ENCODE results near the gene NEIL1. TPM values are rescaled to one million over a fixed set of nuclear protein-coding genes. Genes with fewer than 3 reads are reported as not detected.

Gene NEIL1
- total and polyA plus RNA-seq, 2 donors (not counting 1 experiment from before 2014, with no cell fraction given) = 103 to 251 TPM

- Mint-ChIP-seq H3K4me3 (no peak overlapping the region), H3K27me3 (no peaks in the 10 kb centered on the region), H3K27ac (no peak overlapping the region), H3K9me3 (ENCODE audit: insufficient read depth) (no peaks in the 10 kb centered on the region), H3K4me1 (no peaks in the 10 kb centered on the region)
- no peak for TF ChIP-seq EZH2 (IDR thresholded peaks at IDR 0.05; ENCODE audit: borderline replicate concordance, insufficient read depth, low read depth, low read length, poor library complexity, severe bottlenecking)
- no peak for TF ChIP-seq CTCF (IDR thresholded peaks at IDR 0.05)
- Histone ChIP-seq H3K9ac (ENCODE audit: low read length) (no peak overlapping the region), H2AFZ (ENCODE audit: insufficient read depth, low read depth, low read length, poor library complexity, severe bottlenecking) (no peak overlapping the region), H3K4me3 (ENCODE audit: control extremely low read depth in 1 of 5, extremely low read depth in 1 of 5, insufficient read depth in 1 of 5, low read depth in 2 of 5, low read length in 4 of 5) (no peak overlapping the region), H3K36me3 (replicated peaks in 1 of 2; ENCODE audit: control extremely low read depth in 1 of 2, control insufficient read depth in 1 of 2, extremely low read depth in 1 of 2, insufficient read depth in 2 of 2, low read length in 1 of 2) (peaks cover 0 to 46% of the 10 kb centered on the region in 2 experiments), H3K79me2 (ENCODE audit: control insufficient read depth, insufficient read depth, low read length) (no peaks in the 10 kb centered on the region), H3K4me2 (replicated peaks; ENCODE audit: low read depth, low read length, poor library complexity, severe bottlenecking) (no peak overlapping the region), H3K27ac (ENCODE audit: low read length in 2 of 2) (no peak overlapping the region), H3K27me3 (replicated peaks in 1 of 4; ENCODE audit: control extremely low read depth in 1 of 4, control insufficient read depth in 3 of 4, insufficient read depth in 4 of 4, low read length in 3 of 4) (no peaks in the 10 kb centered on the region), H3K4me1 (ENCODE audit: control insufficient read depth in 2 of 2, insufficient read depth in 2 of 2, low read length in 2 of 2) (no peaks in the 10 kb centered on the region), H4K20me1 (ENCODE audit: control insufficient read depth, insufficient read depth, low read length, poor library complexity, severe bottlenecking) (no peaks in the 10 kb centered on the region), H3K9me3 (ENCODE audit: control extremely low read depth in 1 of 3, control insufficient read depth in 2 of 3, insufficient read depth in 1 of 3, low read length in 2 of 3) (peaks cover 0 to 5% (median 0%) of the 10 kb centered on the region in 3 donors)
- intact Hi-C loops (cut with micrococcal nuclease) = no loop called here
- WGBS (ENCODE audit: insufficient coverage) = 89% methylated on average over 1 of the region's 1 CpG
- CTCF ChIA-PET = no interaction called here
- DNase-seq (no peak), ATAC-seq (ENCODE audit: low read depth) (no peak)
- POLR2A ChIA-PET = interaction anchor here (0.6 kb wide), 1 partner anchor 102 kb away, joined by 7 read pairs; no protein-coding TSS in a partner anchor
Measured at GRCh38 chr15:75360391-75360790, 13.6 kb downstream of the NEIL1 start.

- Mint-ChIP-seq H3K27ac (no peak overlapping the region), H3K27me3 (no peaks in the 10 kb centered on the region), H3K4me1 (no peaks in the 10 kb centered on the region), H3K4me3 (no peak overlapping the region), H3K9me3 (ENCODE audit: insufficient read depth) (no peaks in the 10 kb centered on the region)
- POLR2A ChIA-PET = no interaction called here
- no peaks in the 10 kb centered on the region for H3K79me2 ChIP-seq (ENCODE audit: control insufficient read depth, insufficient read depth, low read length)
- H3K4me2 ChIP-seq (replicated peaks; ENCODE audit: low read depth, low read length, poor library complexity, severe bottlenecking) = no peak overlapping the region
- H4K20me1 ChIP-seq (ENCODE audit: control insufficient read depth, insufficient read depth, low read length, poor library complexity, severe bottlenecking) = no peaks in the 10 kb centered on the region
- no peak overlapping the region for H3K4me3 ChIP-seq (ENCODE audit: control extremely low read depth in 1 of 5, extremely low read depth in 1 of 5, insufficient read depth in 1 of 5, low read depth in 2 of 5, low read length in 4 of 5)
- CTCF ChIA-PET = no interaction called here
- intact Hi-C loops (cut with micrococcal nuclease) = no loop called here
- H2AFZ ChIP-seq (ENCODE audit: insufficient read depth, low read depth, low read length, poor library complexity, severe bottlenecking) = no peak overlapping the region
- H3K9me3 ChIP-seq (ENCODE audit: control extremely low read depth in 1 of 3, control insufficient read depth in 2 of 3, insufficient read depth in 1 of 3, low read length in 2 of 3) = peaks cover 0 to 5% (median 0%) of the 10 kb centered on the region in 3 donors
- TF ChIP-seq EZH2 (IDR thresholded peaks at IDR 0.05; ENCODE audit: borderline replicate concordance, insufficient read depth, low read depth, low read length, poor library complexity, severe bottlenecking) (no peak), CTCF (IDR thresholded peaks at IDR 0.05) (no peak)
- H3K27ac ChIP-seq (ENCODE audit: low read length in 2 of 2) = no peak overlapping the region
- H3K4me1 ChIP-seq (ENCODE audit: control insufficient read depth in 2 of 2, insufficient read depth in 2 of 2, low read length in 2 of 2) = no peaks in the 10 kb centered on the region
- H3K36me3 ChIP-seq (replicated peaks in 1 of 2; ENCODE audit: control extremely low read depth in 1 of 2, control insufficient read depth in 1 of 2, extremely low read depth in 1 of 2, insufficient read depth in 2 of 2, low read length in 1 of 2) = peaks cover 0 to 46% of the 10 kb centered on the region in 2 experiments
- 97% methylated on average over 5 of the region's 7 CpGs for WGBS (ENCODE audit: insufficient coverage)
- no peak for ATAC-seq (ENCODE audit: low read depth)
- H3K9ac ChIP-seq (ENCODE audit: low read length) = no peak overlapping the region
- DNase-seq = no peak
- H3K27me3 ChIP-seq (replicated peaks in 1 of 4; ENCODE audit: control extremely low read depth in 1 of 4, control insufficient read depth in 3 of 4, insufficient read depth in 4 of 4, low read length in 3 of 4) = no peaks in the 10 kb centered on the region
Measured at GRCh38 chr15:75360856-75361255, 14.0 kb downstream of the NEIL1 start.
